K562 (cell line): ENCODE results near the gene TLDC2.
"Not testable (repeated sequence)": the region's sequence is repeated elsewhere in the genome, so short reads cannot be mapped to it uniquely, and the experiment has no call there.

Experiments
- CBFA2T2 ChIP-seq: fragments of 450-650 bp; conservative IDR thresholded peaks from 2 replicates; pipeline ENCODE4 v1.6.1; 2017; ENCODE audit warnings: mild to moderate bottlenecking
- CEBPB ChIP-seq: fragments of 450-650 bp; IDR thresholded peaks from 2 replicates; pipeline ENCODE4 v1.6.1; 2016; ENCODE audit warnings: missing genetic modification characterization, missing compliant biosample characterization
- EZH2 ChIP-seq: IDR thresholded peaks from 2 replicates; pipeline ENCODE4 v1.6.1; 2012; ENCODE audit warnings: low read depth, mild to moderate bottlenecking, inconsistent platforms, low read length, borderline replicate concordance
- MAX ChIP-seq: sonication (generic); formaldehyde crosslinking; IDR thresholded peaks from 2 replicates; pipeline ENCODE4 v1.9.0; 2022; ENCODE audit warnings: mild to moderate bottlenecking, missing genetic modification reagents
- POLR2AphosphoS5 ChIP-seq: IDR thresholded peaks from 2 replicates; pipeline ENCODE4 v1.6.1; 2011; ENCODE audit warnings: mild to moderate bottlenecking, low read depth, low read length, moderate library complexity; ENCODE audit not compliant: control insufficient read depth, insufficient read depth
- TAF1 ChIP-seq: IDR thresholded peaks from 2 replicates; pipeline ENCODE4 v1.6.1; 2011; ENCODE audit warnings: mild to moderate bottlenecking, low read length, moderate library complexity; ENCODE audit not compliant: insufficient read depth, control insufficient read depth, severe bottlenecking; ENCODE audit errors: extremely low read depth

- TF ChIP-seq EZH2; TAF1; CEBPB; POLR2AphosphoS5; MAX (CRISPR knock-in tag); CBFA2T2: not testable (repeated sequence)
These were observed 37.6 kb upstream of the TLDC2 start for GRCh38 chr20:36838376-36838775.
